AG08396 (cell line): ENCODE data around the gene POLR1D.

Experiments used
- DNase-seq: peaks from one replicate; pipeline ENCODE4 v3.0.0; 2012; ENCODE audit warnings: low spot score, mixed read lengths

POLR1D gene

GRCh38 chr13:27638521-27638920 is 16.8 kb downstream of the POLR1D start:
- no peak for DNase-seq

GRCh38 chr13:27639186-27639585 is 17.5 kb downstream of the POLR1D start:
- DNase-seq, result no peak

DNA sequence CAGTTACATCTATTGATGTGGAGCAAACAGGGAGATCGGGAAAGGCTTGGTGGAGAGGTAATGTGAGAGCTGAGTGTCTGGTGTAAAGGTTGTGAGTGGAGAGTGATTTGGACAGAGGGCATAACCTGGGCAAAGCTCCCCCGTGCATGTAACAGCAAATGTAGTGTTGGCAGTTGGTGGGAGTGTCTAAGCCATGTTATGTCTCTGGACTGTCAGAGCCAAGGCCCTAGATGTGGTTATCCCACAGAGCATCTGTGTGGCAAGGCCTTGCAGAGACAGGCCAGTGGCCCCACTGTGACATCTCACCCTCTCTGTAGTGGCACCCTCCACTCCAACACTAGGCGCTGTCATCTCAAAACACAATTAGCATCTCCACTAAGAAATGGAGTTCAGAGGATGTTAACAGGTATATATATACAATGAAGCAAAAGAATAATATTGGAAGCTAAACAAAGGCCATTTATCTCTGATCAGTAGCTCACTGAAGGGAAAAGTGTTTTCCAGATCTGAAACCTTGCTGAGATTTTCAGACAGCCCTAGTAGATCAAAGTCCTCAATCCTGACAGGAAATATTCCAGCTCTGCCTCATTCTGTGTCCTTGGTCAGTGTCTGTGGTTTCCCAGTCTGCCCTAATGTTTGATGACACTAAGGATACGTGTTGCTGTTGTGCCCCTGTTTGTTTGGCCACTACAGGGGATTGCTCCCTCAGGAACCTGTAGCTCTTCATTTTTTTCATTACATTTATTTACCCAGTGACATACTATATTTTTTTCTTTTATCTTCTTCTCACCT is 20.2 kb downstream of the POLR1D start:
- DNase-seq, result no peak

DNA sequence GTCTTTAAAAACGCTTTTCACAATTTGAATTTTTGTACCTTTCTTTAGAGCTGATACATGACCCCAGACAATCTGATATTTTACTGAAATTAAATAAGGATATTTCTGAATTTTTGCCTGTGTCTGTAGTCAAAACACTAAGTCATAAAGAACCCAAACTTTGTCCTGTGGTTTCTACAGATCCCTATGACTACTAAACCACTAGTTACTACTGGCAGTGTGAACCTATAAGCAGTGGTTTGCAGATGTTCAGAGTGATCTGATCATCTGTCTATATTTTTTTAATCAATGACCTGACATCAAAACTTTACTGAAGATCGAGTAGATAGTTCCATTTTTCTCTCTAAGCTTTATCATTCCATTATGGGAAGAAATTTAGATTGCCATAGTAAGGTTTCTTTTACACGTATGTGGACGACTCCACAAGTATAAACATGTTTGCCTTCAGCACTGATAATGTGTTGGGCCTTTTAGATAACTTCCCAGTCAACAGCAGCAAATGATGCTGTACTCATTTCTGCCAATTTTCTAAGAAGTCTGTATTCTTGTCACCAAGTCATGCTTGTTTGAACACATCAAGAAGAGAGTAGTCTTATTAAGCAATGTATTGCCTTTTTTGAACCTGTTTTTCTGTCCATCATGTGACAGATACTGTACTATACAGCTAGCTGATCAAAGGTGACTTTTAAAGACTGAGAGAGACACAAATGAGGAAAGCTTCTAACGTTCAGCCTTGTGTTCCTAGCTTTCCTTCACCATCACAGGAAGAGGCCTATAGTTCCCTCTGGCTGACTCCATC is 21.8 kb downstream of the POLR1D start:
- no peak for DNase-seq

DNA sequence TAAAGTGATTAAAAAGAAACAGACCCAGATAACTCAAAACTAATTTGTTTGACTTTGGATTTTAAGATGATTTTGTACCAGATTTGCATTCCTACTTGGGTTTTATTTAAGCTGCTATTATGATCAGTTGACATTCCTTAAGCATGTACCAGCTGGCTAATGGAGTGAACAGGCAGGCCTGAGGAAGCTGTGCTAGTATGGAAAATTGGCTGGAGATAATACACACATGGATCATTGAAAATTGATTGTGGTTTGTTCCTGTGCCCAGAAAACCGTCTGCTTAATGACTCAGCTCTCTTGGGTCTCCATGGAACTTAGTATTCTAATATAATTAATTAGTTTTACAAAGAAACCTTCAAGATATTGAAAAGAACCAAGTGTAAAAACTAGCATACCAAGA is 22.6 kb downstream of the POLR1D start:
- peak; percentile 43 for DNase-seq

- DNase-seq, result no peak
These were observed 28.6 kb downstream of the POLR1D start for GRCh38 chr13:27650312-27650711.

DNA sequence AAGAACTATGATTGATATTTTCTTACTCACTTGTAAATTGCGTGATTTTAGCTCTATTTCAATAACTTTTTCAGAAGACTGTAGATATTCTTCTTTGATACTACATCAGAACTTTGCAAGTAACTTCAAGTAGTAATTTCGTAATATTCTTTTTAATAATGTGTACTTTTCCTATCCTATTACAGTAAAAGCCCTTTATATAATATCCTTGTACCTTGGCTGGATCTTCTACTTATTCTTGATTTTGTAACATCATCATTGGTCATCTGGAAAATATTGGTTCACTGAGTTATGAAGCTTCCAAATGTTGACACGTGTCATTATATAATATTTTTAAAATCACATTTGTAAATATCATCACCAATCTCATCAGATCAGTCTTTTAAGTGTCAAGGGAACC is 32.4 kb downstream of the POLR1D start:
- DNase-seq, result no peak

GRCh38 chr13:27654816-27655215 is 33.1 kb downstream of the POLR1D start:
- no peak for DNase-seq

GRCh38 chr13:27657724-27658123 is 36.0 kb downstream of the POLR1D start:
- no peak for DNase-seq

- no peak for DNase-seq
These were observed 36.9 kb downstream of the POLR1D start for GRCh38 chr13:27658546-27658945.

DNA sequence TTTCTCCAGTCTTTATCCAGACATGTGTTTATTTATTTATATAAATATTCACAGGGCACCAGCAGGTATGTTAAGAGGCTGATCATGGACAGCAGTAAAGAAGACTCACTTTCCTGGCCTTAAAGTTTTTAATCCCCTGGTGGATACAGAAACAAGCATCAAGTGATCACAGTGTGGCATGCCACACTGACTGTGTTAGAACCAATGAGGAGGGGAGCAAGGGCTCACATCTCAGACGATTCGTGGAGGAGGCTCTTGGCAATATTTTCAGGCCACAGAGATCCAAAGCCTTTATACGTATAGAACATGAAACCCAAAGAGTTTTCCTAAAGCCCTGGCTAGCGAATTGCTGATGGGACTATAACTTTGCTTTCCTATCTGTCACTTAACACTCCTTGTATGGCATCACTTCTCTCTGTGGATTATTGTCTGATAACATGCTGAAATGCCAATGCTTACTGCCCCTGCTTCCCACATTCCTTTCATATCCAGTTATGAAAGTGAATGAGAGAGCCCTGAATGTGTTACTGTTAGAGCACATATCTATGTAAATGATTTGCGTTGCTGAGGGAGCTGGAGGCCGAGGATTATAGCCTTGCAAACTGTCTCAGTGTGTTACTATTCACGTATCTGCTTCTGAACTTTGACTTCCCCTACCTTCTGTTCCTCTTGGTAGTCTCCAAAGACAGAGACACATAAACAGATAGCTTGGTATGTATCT is 37.6 kb downstream of the POLR1D start:
- DNase-seq, result no peak

DNA sequence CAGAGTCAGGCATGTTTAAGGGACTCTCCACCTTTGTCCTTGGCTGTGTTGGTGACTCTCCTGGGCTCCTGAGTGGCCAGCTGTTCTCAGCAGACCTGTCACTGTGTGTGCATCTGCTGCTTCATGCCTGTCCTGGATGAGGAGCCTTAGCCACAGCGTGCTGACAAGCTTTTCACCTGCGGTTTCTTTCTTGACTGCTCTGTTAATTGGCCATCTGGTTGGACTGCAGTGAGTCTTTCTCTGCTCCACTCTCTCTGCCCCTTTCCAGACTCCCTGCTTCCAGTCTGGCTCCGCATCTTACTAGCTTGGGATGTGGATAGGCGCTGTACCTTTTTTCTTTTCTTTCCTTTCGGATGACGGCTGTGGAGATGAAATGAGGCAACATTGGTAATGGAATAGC is 38.8 kb downstream of the POLR1D start:
- DNase-seq, result no peak

GRCh38 chr13:27661017-27661416 is 39.3 kb downstream of the POLR1D start:
- no peak for DNase-seq

DNA sequence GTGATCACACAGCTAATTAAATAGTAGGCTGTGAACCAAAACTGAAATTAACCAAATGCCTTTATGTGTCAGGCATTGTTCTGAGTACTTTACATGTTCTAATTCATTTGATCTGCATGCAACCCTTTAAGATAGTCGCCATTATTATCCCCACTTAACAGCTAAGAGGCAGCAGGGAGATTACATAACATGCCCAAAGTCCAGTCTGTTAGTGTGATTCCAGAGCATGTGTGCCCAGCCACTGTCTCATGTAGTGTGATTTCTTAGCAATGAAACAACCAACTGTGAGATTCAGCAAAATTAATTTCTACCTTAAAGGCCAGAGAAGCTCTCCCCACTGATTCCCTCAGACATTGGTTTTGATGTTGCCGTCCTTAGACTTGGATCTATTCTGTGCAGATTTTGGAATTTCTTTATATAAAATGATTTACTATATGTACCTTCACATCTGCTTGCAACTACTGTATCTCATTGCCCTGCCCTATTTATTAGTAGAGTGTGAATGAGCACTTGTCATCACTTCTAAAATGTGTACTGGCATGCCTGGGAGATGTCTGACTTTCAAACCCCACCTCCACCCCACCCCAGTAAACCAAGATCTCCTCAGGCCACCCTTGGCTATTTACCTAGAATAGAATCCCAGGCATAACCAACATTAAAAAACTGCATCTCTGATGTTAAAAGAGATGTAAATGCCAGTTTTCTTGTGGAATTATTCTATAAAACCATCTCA is 41.2 kb downstream of the POLR1D start:
- no peak for DNase-seq

GRCh38 chr13:27663947-27664346 is 42.3 kb downstream of the POLR1D start:
- DNase-seq, result no peak

DNA sequence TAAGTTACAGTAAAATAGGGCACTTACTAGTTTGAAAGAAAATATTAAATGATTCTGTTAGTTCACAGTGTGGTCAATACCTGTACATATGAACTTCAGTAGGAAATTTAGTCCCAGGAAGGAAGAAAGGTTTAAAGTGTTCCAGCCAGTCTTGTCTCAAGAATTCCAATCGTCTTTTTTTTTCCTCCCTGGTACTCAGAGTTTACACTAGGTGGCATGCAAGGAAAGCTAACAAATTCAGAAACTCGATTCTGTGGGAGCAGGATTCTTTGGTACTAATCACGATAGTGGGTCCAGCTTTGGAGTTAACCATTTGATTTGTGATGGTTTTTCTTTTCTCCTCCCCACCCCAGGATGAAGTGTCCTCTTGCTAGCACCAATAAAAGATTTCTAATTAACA is 43.6 kb downstream of the POLR1D start:
- peak; percentile 29 for DNase-seq

- no peak for DNase-seq
These were observed 44.1 kb downstream of the POLR1D start for GRCh38 chr13:27665761-27666160.

DNA sequence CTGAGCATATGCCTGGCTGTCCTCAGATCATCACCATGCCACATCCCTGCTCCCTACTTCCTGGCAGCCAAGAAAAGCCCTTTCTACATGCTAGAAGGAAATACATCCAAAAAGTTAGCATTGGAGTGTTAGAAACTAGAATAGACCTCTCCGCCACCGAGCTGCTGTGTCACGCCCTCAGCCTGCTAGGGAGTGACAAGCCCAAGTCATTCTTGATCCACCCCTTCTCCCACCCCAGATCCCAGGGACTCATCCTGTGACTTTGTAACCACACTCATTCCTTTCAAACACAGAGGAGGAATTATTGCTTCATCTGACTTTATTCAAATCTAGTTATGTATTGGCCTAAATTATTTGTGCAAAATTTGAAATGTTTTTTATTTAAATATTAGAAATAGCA is 45.3 kb downstream of the POLR1D start:
- no peak for DNase-seq

DNA sequence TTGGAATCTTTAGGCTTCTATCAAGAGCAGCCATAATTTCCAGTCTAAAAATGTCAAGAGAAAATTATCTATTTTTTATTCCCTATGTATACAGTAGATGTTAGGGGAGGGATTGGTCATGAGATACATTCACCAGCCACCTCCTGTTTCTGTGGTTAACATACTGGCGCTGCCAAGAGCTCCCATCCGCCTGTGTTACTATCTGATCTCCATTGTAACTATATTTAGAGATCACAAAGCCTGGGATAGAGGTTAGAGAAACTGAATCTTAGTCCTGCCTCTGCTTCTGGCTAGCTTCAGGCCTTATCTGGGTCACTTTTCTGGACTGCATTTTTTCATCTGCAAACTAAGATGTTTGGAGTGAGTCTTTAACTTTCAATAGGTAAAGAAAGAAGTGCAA is 46.3 kb downstream of the POLR1D start:
- no peak for DNase-seq

- no peak for DNase-seq
These were observed 49.2 kb downstream of the POLR1D start for GRCh38 chr13:27670861-27671260.

DNA sequence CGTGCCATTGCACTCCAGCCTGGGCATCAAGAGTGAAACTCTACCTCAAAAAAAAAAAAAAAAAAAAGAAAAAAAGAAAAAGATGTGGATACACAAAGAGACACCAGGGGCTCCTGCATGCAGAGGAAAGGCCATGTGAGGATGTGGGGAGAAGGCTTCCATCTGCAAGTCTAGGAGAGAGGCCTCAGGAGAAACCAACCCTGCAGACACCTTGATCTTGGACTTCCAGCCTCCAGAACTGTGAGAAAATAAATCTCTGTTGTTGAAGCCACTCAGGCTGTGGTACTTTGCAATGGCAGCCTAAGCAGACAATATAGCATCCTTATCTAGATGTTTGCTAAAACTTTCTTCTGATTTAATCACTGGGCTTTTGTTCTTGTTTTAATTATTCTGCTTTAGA is 50.3 kb downstream of the POLR1D start:
- no peak for DNase-seq
